GM10248 (cell line): ENCODE data around the gene TNFRSF25.

Source experiments
- CTCF ChIA-PET: fragments of 300-600 bp; sonication (Branson Sonifier 250); formaldehyde crosslinking; extraction: SDS; loops from one replicate; lab custom pipeline; 2021; ENCODE audit warnings: antibody characterized with exemption; lab: Yijun Ruan, JAX
- POLR2A ChIA-PET: fragments of 350-650 bp; sonication (Branson Sonifier 250); formaldehyde crosslinking; extraction: SDS; loops from one replicate; lab custom pipeline; 2020; ENCODE audit warnings: antibody characterized with exemption; lab: Yijun Ruan, JAX
- DNase-seq: peaks from one replicate; pipeline ENCODE4 v3.0.0; 2012; ENCODE audit errors: extremely low spot score
- CTCF ChIP-seq: IDR thresholded peaks from 2 replicates; pipeline ENCODE4 v1.5.1; 2012; ENCODE audit warnings: mild to moderate bottlenecking, low read depth; ENCODE audit errors: extremely low read depth, missing control alignments, control extremely low read depth

The TNFRSF25 gene

DNA sequence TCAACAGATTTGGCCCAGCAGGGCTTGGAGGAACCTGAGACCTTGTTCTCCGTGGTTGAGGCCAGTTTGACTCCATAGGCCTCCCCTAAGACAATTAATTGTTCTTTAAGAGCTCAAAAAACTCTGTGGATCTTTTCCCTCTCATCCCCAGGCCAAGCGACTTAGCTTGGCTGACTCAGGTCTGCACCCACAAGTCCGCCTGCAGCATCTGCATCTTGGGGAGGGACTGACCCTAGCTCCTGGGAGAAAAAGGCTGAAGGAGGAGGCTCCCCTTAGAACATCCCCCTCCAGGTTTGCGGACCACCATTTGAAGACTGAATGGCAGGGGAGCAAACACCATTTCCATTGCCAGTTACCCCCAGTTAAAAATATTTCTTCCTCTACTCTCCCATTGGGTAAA, 44.7 kb downstream of the TNFRSF25 start:
- POLR2A ChIA-PET, result no interaction called here
- DNase-seq, result no peak
- CTCF ChIA-PET, result interaction anchor here (1.0 to 6.0 kb wide), 7 partner anchors 15 to 73 kb away, joined by 3 to 94 read pairs (median 5); no protein-coding TSS in a partner anchor
- TF ChIP-seq CTCF, result no peak

- DNase-seq, result no peak
- no peak for TF ChIP-seq CTCF
- ChIA-PET CTCF (interaction anchor here (1.0 to 6.0 kb wide), 8 partner anchors 15 to 73 kb away, joined by 3 to 94 read pairs (median 4); no protein-coding TSS in a partner anchor), POLR2A (no interaction called here)
Measured at GRCh38 chr1:6420454-6421042, 45.4 kb downstream of the TNFRSF25 start.

DNA sequence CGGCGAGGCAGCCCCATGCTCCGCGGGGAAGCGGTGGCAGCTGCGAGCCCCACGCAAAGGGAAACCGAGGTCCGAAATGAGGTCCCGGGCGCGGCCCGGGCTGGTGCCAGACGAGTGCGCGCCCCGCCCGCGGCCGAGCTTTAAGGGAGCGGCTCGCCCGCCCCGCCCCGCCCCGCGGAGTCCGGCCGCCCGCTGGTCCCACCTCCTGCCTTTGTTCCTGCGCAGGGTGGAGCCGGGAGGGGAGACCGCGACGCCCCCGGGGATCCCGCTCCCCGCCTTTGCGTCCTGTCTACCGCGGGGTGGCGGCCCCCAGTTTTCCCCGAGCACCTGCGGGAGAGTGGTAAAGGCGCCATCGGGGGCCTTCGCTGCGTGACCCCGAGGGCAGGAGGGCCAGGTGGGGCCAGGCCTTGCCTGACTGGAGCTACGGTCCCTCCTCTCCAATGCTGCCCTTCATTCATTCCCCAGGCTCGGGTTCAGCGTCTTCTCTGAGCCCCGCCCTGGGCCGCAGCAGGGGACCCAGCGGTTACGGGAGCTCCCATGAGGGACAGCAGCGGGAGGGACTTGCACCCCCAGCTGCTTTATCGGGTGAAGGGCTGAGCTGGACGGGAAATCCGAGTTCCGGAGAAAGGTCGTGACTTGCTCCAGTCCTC, 46.0 kb downstream of the TNFRSF25 start, which contains the start of gene HES2:
HES2 (minus strand) TSS at position 116 of the 650 bp plus-strand sequence; CDS start at position 17, 99 bp downstream.
- ChIA-PET POLR2A (interaction anchor here (0.6 kb wide), 1 partner anchor 26 kb away, joined by 4 read pairs; the partner anchor contains the start of gene ACOT7), CTCF (interaction anchor here (1.0 to 6.0 kb wide), 4 partner anchors 14 to 56 kb away, joined by 3 to 94 read pairs (median 5); no protein-coding TSS in a partner anchor)
- TF ChIP-seq CTCF, result no peak
- DNase-seq, result no peak

- ChIA-PET POLR2A (interaction anchor here (0.6 kb wide), 1 partner anchor 26 kb away, joined by 4 read pairs; the partner anchor contains the start of gene ACOT7), CTCF (interaction anchor here (1.0 to 6.0 kb wide), 4 partner anchors 14 to 56 kb away, joined by 3 to 94 read pairs (median 5); no protein-coding TSS in a partner anchor)
- no peak for DNase-seq
- no peak for TF ChIP-seq CTCF
Measured at GRCh38 chr1:6419397-6419803, 46.6 kb downstream of the TNFRSF25 start.

DNA sequence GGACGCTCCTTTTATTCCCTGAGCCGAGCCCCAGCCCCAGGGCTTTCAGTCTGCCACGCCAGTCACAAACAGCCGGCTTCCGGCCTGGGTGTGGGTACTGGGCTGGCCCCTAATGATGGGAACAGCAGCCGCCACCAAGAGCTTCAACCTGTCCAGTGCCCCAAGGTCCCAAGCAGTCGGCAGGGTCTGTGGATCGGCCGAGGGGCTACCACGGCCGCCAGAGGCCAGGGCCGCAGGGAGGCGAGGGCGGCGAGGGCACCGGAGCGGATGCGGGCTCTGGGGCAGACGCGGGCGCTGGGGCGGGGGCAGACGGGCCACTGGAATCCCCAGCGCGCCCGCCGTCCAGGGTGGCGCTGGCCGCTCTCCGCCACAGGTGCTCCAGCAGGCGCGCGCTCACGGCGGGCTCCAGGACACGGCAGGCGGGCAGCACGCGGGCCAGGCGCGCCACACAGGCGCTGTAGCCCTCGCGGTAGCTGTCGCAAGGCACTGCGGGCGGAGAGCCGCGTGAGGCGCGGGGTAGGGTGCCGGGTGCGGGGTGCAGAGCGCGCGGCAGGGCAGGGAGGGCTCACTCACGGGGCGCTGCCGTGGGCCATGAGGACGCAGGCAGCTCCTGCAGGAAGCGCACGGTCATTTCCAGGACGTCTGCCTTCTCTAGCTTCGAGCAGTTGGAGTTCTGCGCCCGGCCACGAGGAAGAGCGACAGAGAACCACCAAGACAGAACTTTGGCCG, 47.1 kb downstream of the TNFRSF25 start:
- no peak for TF ChIP-seq CTCF
- ChIA-PET CTCF (interaction anchor here (2.7 to 6.0 kb wide), 2 partner anchors 17 kb away, joined by 6 to 94 read pairs; no protein-coding TSS in a partner anchor), POLR2A (no interaction called here)
- no peak for DNase-seq
